HG02870 (cell line): ENCODE measurements around the gene FLACC1.
"Not testable (repeated sequence)": the region's sequence is repeated elsewhere in the genome, so short reads cannot be mapped to it uniquely, and the experiment has no call there.

Source experiments
- ATAC-seq: cut with Tn5 transposase; IDR thresholded peaks from one replicate; pipeline ENCODE4 v1.9.1; 2021; ENCODE audit warnings: mild to moderate bottlenecking, moderate library complexity; ENCODE audit not compliant: unreplicated experiment

The FLACC1 gene

DNA sequence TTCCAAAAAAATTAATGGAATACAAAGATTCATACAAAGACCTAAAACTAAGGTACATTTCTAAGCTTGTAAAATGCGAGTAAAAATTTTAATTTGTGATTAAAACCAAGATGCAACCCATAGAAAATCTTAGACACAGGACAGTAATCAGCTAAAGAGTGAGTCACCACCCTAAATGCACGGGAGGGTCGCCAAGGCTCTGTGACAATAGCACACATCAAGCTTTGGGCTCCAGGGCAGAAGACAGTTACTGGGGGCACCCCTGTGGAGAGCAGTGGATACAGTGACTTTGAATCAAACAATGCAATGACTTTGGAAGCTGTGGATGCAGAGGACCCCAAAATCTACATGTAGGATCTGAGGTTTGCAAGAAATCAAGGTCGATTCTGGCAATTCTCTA is 7.5 kb downstream of the FLACC1 start:
- no peak for ATAC-seq

DNA sequence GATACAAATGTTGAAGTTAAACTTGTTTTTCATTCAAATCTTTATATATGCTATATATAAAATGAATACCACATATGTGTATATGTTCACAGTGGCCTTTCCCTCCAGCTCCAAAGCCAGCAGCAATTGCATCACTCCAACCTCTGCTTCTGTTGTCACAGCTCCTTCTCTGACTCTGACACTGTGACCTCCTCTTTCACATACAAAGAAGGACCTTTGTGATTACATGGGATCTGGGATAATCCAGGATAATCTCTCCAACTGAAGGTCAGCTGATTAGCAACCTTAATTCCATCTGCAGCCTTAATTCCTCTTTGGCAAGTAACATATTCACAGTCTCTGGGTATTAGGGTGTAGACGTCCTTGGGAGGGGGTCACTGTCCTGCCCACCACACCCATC is 8.4 kb downstream of the FLACC1 start:
- no peak for ATAC-seq

DNA sequence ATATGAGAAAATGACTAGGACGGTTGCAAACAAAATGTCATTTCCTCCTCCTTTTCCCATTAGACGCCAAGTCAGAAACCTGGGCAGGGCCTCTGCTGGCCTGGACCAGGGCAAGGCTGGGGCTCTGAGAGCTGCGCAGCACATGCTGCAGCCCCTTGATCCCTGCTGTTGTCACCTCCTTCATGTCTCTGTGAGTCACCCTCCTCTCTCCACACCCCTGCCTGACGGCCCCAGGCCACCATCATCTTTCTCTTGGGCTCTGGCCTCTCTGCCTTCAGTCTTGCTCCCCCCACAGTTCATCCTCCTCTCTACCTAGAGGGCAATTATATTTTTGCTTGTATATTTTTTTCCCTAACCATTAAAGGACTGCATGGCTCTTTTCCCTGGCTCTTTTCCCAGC is 10.0 kb downstream of the FLACC1 start:
- ATAC-seq, result no peak

DNA sequence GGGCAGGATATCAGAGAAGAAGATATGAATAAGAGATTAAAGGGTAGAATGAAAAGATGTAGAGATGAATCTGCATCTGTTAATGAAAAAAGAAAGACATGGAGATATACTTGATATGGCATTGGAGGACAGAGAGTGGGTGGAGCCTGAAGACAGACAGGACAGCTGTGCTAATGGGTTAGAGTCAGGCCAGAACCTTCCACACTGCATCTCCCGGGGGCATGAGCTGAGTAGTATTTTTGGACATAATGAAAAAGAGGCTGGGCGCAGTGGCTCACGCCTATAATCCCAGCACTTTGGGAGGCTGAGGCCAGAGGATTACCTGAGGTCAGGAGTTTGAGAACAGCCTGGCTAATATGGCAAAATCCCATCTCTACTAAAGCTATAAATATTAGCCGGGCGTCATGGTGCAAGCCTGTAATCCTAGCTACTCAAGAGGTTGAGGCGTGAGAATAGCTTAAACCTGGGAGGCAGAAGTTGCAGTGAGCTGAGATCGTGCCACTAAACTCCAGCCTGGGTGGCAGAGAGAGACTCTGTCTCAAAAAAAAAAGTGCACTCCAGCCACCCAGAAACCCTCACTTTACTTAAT is 11.4 kb downstream of the FLACC1 start:
- ATAC-seq, result no peak

DNA sequence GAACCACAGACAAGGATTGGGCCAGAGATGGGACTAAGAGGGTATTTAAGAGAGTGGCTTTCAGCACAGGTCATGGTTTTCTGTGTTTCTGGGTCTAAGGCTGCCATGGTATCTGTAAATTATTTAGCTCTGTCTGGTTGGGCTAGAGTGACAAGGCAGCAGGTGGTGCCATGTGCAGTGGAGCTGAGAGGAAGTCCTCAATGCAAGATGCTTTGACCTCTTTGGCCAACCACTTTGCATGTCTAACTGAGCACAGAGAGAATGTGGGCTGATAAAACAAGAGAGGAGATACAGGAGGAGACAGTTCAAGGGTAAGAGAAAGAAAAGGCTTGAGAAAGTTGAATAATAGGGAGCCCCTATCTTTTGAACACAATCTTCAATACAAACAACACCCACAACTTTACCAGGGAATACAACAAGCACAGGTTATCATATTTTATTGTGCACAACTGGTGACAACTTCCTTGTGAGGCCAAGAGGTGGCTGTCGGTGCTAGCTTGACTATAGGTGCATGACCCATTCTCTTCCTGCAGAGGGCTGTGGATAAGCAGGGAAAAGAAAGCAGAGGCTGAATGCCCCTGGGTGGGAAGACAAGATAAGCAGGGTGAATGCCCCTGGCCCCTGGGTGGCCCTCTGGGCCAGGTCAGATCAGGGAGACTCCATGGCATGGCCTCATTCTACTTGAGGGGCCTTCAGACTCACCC is 12.3 kb downstream of the FLACC1 start:
- ATAC-seq, result peak; percentile 83

DNA sequence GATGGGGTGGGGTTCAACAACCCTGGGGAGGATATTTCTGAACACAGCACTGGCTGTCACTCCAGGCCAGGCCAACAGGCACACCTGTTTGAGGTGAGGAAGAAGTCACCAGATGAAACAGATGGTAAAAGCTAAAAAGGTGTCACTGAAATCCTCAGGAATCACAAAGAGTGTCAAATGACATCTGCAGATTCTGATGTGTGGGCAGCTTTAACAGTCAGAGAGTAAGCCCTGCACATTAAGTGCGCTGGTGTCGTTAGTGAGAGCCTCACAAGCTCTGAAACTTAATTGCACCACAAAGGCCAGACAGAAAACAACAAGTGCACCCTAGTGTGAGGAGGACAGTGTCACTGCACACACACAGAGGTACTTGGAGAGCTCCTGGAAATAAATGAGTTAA is 13.6 kb downstream of the FLACC1 start:
- ATAC-seq, result no peak

DNA sequence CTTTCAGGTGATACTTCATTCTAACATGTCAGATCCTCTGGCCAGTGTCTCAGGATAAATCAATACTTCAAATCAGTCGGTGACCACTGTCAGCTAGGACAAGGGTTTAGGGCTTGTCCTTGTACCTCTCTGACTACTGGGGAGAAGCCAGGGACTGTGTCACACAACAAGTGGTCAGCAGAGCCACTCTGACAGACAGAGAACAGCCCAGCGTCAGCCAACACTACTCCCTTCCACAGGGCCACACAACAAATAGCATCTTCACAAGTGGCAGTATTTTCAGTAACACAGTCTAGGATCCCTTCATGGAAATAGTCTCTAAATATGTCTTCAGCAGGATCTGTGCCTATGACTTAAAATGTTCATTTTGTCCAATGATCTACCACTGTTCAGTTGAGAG is 14.2 kb downstream of the FLACC1 start:
- ATAC-seq, result no peak

DNA sequence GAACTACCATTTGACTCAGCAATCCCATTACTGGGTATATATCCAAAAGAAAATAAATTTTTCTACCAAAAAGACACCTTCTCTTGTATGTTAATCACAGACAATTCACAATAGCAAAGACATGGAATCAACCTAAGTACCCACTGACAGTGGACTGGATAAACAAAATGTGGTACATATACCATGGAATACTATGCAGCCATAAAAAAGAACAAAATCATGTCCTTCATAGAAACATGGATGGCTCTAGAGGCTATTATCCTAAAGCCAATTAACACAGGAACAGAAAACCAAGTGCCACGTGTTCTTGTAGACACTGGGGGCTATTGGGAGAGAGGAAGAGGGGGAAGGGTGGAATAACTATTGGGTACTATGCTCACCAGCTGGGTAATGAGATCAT is 27.7 kb downstream of the FLACC1 start:
- no peak for ATAC-seq

DNA sequence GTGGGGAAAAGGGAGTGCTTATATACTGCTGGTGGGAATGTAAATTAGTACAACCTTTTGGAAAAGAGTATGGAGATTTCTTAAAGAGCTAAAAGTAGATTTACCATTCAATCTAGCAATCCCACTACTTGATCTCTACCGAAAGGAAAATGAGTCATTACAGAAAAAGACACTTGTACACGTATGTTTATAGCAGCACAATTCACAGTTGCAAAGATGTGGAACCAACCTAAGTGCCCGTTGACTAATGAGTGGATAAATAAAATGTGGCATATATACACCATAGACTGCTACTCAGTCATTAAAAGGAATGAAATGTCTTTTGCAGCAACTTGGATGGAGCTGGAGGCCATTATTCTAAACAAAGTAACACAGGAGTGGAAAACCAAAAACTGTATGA is 29.5 kb downstream of the FLACC1 start:
- ATAC-seq, result no peak

DNA sequence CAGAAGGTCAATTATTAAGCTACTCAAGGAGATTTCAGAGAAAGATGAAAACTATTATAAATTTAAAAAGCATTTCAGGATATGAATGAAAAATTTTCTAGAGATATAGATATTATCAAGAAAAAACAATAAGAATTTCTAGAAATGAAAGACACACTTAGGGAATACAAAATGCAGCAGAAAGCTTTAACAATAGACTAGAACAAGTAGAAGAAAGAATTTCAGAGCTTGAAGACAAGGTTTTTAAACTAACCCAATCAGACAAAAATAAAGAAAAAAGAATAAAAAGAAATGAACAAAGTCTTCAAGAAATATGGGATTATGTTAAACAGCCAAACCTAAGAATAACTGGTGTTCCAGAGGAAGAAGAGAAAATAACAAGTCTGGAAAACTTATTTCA is 34.4 kb downstream of the FLACC1 start:
- no peak for ATAC-seq

DNA sequence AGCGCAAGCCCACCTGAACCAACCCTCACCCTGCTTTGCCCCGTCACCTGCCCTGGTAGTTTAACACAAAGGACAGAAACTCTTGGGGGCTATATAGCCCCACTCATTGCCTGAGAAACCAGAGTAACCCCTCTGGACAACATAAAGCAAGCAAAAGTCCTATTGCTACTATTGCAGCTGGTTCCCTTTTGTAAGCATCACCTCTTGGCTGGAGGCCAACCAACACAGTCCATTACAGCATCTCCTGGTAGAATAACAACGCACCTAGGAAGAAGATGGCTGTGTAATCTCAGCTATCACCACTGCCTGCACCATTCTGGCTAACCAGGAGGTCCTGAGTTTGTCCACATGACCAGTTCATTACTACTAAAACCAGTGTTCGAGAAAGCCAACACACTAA is 36.4 kb downstream of the FLACC1 start:
- no peak for ATAC-seq

DNA sequence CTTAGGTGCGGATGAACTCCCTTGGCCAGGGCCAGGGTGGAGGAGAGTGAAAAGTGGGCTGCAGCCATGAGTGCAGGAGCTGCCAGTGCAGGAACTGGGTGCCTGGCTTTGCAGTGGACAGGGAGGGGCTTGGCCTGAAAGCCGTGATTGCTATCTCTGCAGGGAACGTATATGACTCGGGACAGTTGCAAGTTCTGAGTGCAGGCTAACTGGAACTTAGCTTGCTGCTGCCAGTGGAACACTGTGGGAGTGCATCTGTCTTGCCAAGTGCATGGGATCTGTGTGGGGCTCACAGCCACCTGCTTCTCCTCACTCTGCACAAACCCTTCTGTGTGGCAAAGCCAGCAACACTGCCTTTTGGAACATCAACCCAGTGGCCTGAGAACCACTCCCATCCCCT is 36.9 kb downstream of the FLACC1 start:
- no peak for ATAC-seq

DNA sequence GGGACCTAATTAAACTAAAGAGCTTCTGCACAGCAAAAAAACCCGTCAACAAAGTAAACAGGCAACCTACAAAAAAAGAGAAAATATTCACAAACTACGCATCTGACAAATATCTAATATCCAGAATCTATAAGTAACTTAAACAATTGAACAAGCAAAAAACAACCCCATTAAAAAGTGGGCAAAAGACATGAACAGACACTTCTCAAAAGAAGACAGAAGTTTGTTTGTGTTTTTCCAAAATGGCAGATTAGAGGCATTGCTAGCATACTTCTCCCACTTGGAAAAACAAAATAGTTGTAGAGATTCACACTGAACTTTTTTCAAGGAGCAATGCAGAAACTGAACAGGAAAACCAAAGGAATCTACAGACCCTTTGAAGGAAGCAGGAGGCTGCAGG is 37.6 kb downstream of the FLACC1 start:
- no peak for ATAC-seq

DNA sequence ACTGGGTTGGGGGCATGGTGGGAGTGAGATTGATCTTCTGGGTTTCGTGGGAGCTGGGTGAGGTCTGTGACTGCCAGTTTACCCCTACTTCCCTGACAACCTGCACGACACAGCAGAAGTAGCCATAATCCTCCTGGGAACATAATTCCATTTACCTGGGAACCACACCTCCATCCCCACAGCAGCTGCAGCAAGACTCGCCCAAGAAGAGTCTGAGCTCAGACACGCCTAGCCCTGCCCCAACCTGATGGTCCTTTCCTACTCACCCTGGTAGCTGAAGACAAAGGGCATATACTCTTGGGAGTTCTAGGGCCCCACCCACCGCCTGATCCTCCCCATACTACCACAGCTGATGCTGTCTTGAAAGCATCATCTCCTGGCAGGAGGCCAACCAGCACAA is 43.8 kb downstream of the FLACC1 start:
- no peak for ATAC-seq

DNA sequence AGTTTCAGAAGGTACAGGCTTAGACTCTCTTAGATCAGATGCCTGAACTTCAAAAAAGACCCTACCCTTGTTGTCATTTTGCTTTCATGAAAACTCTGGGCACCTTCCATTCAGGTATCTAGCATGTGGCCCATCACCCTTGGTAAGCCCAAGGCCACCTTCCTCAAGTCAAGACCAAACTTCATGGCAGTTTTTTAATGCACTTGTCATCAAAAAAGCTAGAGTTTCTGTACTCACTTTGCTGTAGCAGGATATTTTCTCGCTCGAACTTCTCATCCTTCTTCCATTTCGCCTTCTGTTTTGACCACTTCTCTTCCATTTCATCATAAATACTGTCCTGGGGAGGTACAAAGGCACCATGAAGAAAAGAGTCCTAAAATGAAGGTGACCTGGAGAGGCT is 48.2 kb downstream of the FLACC1 start:
- ATAC-seq, result no peak

DNA sequence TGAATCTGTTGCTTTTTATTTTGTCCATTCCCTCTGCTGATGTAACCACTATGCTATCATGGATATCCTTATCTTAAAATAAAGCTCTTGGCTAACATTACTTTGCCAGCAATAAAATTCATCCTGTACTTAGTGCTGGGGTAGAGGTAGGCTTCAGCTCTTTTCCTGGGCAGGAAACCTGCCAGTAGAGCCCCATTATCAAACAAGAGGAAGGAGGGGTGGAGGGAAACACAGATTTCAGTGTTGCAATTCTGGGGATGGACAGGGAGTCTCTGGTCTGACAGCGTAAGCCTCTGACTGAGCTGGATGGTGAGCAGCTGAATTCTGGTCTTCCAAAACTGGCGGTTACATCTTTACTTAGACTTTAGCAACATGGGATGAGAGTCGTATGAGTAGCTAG is 49.3 kb downstream of the FLACC1 start:
- ATAC-seq, result no peak

DNA sequence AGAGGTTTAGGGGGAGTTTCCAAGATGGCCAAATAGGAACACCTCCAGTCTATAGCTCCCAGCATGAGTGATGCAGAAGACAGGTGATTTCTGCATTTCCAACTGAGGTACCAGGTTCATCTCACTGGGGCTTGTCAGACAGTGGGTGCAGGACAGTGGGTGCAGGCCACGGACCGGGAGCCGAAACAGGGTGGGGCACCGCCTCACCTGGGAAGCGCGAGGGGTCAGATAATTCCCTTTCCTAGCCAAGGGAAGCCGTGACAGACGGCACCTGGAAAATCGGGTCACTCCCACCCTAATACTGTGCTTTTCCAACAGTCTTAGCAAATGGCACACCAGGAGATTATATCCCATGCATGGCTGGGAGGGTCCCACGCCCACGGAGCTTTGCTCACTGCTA is 57.2 kb downstream of the FLACC1 start:
- not testable (repeated sequence) for ATAC-seq

DNA sequence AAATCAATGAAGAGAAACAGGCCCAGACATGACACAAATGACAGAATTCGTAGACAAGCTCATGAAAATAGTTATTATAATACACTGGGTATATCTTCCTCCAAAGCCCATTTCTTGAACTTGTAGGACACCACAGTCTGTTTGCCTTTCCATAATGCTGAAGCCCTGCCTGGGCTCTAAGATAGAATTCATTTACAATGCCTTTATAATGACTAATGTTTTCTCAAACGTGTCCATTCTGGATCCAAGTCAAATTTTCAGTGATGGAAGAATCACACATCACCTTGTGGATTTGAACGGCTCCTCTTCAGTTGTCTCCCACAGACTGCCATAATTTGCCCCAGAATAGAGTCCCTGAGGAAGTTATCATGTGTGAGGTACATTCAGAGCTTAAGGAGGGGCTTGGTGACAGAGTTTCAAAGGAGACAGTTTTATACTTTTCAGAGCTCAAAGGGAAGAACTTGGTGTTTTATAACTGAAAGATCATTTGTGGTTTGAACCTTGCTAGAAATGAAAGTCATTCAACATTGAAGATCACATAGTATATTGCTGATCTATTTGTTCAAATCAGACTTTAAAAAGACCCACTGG is 58.6 kb downstream of the FLACC1 start:
- ATAC-seq, result no peak

DNA sequence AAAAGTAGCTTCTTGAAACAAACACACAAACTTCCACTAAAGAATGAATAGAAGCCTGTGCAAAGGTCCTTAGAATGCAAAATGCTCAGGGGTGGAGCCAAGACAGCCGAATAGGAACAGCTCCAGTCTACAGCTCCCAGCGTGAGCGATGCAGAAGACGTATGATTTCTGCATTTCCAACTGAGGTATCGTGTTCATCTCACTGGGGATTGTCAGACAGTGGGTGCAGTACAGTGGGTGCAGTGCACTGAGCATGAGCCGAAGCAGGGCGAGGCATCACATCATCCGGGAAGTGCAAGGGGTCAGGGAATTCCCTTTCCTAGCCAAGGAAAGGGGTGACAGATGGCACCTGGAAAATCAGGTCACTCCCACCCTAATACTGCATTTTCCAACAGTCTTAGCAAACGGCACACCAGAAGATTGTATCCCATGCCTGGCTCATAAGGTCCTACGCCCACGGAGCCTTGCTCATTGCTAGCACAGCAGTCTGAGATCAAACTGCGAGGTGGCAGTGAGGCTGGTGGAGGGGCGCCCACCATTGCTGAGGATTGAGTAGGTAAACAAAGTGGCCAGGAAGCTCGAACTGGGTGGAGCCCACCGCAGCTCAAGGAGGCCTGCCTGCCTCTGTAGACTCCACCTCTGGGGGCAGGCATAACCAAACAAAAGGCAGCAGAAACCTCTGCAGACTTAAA is 66.5 kb downstream of the FLACC1 start:
- not testable (repeated sequence) for ATAC-seq

DNA sequence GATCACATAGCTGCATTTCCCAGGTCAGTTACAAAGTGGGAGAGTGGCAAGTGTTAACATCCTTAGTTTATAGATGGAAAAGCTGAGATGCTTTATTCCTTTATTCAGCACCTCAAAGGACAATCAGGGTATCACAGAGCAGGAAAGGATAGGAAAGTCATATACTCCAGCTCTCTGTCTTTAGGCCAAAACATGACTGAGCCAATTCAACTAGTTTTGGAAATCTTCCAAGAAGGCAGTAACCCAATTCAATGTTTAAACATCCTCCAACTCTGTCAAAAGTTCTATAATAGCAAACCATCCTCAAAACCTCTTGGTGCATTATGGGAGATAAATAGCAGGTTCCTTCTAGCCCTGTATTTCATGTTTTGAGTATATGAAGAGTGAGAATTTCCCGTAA is 71.6 kb downstream of the FLACC1 start:
- no peak for ATAC-seq

DNA sequence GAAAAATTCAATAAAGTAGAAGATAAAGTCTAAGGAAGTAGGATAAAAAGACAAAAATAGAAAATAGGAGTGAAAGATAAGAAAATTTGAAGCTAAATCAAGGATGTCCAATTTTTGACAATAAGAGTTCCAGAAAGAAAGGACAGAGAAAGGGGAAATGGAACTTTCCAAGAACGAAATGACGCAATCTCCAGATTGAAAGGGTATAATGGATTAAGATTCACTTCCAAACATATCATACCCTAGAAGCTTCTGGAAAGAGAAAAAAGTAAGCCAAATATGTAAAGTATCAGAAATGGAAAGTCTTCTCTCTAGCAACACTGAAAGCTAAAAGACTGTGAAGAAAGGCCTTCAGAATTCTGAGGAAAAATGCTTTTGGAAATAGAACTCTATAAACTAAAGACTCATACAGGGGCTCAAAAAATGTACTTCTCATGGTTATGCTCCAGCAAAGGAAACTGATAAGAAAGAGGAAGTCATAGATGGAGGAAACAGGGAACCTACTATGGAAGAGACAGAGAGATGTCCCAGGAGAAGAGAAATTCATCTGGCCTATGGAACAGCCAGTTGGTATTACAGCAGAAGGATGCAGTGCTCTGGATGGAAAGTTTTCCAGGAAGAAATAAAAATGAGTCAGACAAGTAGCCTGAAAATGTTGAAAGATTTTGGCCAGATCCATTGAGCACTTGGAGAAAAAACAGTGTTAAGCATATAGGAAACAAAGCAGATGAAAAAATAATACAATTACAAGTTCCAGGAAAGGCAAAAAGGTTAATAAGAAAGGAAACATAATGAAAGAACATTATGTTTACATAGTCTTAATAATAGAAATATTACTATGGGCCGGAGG is 76.7 kb downstream of the FLACC1 start:
- ATAC-seq, result no peak
